ENCODE measurements around the gene ATXN8OS. TPM values are rescaled to one million over a fixed set of nuclear protein-coding genes. Genes with fewer than 3 reads are reported as not detected.

The ATXN8OS gene
- total RNA-seq (2021; ENCODE audit: unreplicated experiment): not detected
- not detected in 2 replicates for polyA plus RNA-seq (2012)
- not detected for Bru-seq, nascent RNA
- not detected for BruChase-seq, experiment 1, labeled RNA remaining after a 6-hour chase
- BruChase-seq, experiment 2, labeled RNA remaining after a 2-hour chase: not detected
- long read RNA-seq: 0 reads

- BruUV-seq (replicated peaks): no TSS peak
- Histone ChIP-seq H3K9me2 (ENCODE audit: insufficient read depth) (no peaks in the 10 kb centered on the region), H3K4me3 (replicated peaks in 1 of 2; ENCODE audit: low read depth in 1 of 2, low read length in 2 of 2) (no peak within 1 kb of the TSS), H3K9ac (ENCODE audit: low read length) (no peak within 1 kb of the TSS), H3K9me3 (ENCODE audit: control insufficient read depth in 1 of 2, insufficient read depth in 1 of 2, low read depth in 1 of 2, low read length in 2 of 2) (no peaks in the 10 kb centered on the region; a peak in 1 of 4 replicates), H2AFZ (ENCODE audit: low read depth, low read length, poor library complexity, severe bottlenecking) (no peak within 1 kb of the TSS), H3K27me3 (ENCODE audit: insufficient read depth, low read length) (no peaks in the 10 kb centered on the region), H3K4me2 (ENCODE audit: low read length) (no peak within 1 kb of the TSS), H3K79me2 (ENCODE audit: insufficient read depth, low read length) (no peaks in the 10 kb centered on the region), H4K20me1 (ENCODE audit: insufficient read depth) (no peaks in the 10 kb centered on the region), H3K4me1 (ENCODE audit: control insufficient read depth in 1 of 2, insufficient read depth in 2 of 2, low read length in 2 of 2) (no peaks in the 10 kb centered on the region), H3K27ac (ENCODE audit: low read depth, low read length) (no peak within 1 kb of the TSS), H3K36me3 (ENCODE audit: control insufficient read depth in 1 of 2, insufficient read depth in 2 of 2, low read length in 2 of 2) (no peaks in the 10 kb centered on the region)
- ChIA-PET RAD21 (ENCODE audit: low non-redundant PET in 1 of 2, low total read pairs in 2 of 2, uncharacterized antibody in 2 of 2, unreplicated experiment in 2 of 2) (no interaction called here), POLR2A (no interaction called here), CTCF (no interaction called here)
- intact Hi-C loops (cut with micrococcal nuclease): no loop called here
- TF ChIP-seq EZH2 (IDR thresholded peaks at IDR 0.05): no peak
- TF ChIP-seq REST (IDR thresholded peaks at IDR 0.05; ENCODE audit: low read depth): no peak
- TF ChIP-seq SRF (IDR thresholded peaks at IDR 0.05; ENCODE audit: low read depth): no peak
- no peak for TF ChIP-seq EZH2phosphoT487 (IDR thresholded peaks at IDR 0.05; ENCODE audit: borderline replicate concordance)
- no peak for TF ChIP-seq CEBPB (IDR thresholded peaks at IDR 0.05; ENCODE audit: low read depth)
- TF ChIP-seq ATF3 (IDR thresholded peaks at IDR 0.05): no peak
- TF ChIP-seq FOSL1 (IDR thresholded peaks at IDR 0.05; ENCODE audit: low read depth): no peak
- no peak for TF ChIP-seq EGR1 (IDR thresholded peaks at IDR 0.05; ENCODE audit: low read depth)
- no peak for TF ChIP-seq ZBTB33 (IDR thresholded peaks at IDR 0.05; ENCODE audit: extremely low read depth, insufficient replicate concordance, low read length)
- TF ChIP-seq ZFX (IDR thresholded peaks at IDR 0.05): no peak
- no peak for TF ChIP-seq MAX (IDR thresholded peaks at IDR 0.05)
- TF ChIP-seq RAD21 (IDR thresholded peaks at IDR 0.05; ENCODE audit: low read depth): no peak
- no peak for TF ChIP-seq SP1 (IDR thresholded peaks at IDR 0.05; ENCODE audit: low read depth)
- no peak for TF ChIP-seq SIN3A (IDR thresholded peaks at IDR 0.05; ENCODE audit: low read depth)
- no peak for ATAC-seq
- DNase-seq (ENCODE audit: low read depth, low spot score): no peak
These were observed at the start of gene ATXN8OS for GRCh38 chr13:70107498-70108281. Gene ATXN8OS, plus strand, starts transcription at chr13:70107826.

Measured in HCT116 (cell line).